ENCODE measurements around the gene PCSK1N.

The PCSK1N gene

GRCh38 chrX:48789366-48790220 lies 45.8 kb downstream of the PCSK1N start:
- no peak for DNase-seq (ENCODE audit: low read depth)

- no peak for DNase-seq (ENCODE audit: low read depth)
These were observed 47.6 kb downstream of the PCSK1N start for GRCh38 chrX:48787505-48788443.

- no peak for DNase-seq (ENCODE audit: low read depth)
These were observed 48.4 kb downstream of the PCSK1N start for GRCh38 chrX:48786825-48787504.

GRCh38 chrX:48786341-48786800 lies 49.0 kb downstream of the PCSK1N start, which contains the start of gene GATA1:
TSS of gene GATA1 (plus strand) at chrX:48786590. CDS start at chrX:48791110, 4,520 bp downstream.
- DNase-seq (ENCODE audit: low read depth), result no peak

GRCh38 chrX:48785540-48786214 lies 49.7 kb downstream of the PCSK1N start:
- DNase-seq (ENCODE audit: low read depth), result no peak

GRCh38 chrX:48785186-48785539 lies 50.2 kb downstream of the PCSK1N start:
- DNase-seq (ENCODE audit: low read depth), result no peak

GRCh38 chrX:48784726-48785125 lies 50.7 kb downstream of the PCSK1N start:
- no peak for DNase-seq (ENCODE audit: low read depth)

GRCh38 chrX:48782795-48783194 lies 52.6 kb downstream of the PCSK1N start:
- DNase-seq (ENCODE audit: low read depth), result no peak

GRCh38 chrX:48782216-48782615 lies 53.2 kb downstream of the PCSK1N start:
- no peak for DNase-seq (ENCODE audit: low read depth)

- no peak for DNase-seq (ENCODE audit: low read depth)
These were observed 53.7 kb downstream of the PCSK1N start for GRCh38 chrX:48781705-48782104.

Measured in non-pigmented ciliary epithelial cell (primary cell).